Measurements from ENCODE around the gene GMEB2. TPM values are rescaled to one million over a fixed set of nuclear protein-coding genes. Genes with fewer than 3 reads are reported as not detected.
"Not testable (repeated sequence)": the region's sequence is repeated elsewhere in the genome, so short reads cannot be mapped to it uniquely, and the experiment has no call there.

Gene GMEB2
- polyA plus RNA-seq, 1 donor = 6.8 TPM

DNA sequence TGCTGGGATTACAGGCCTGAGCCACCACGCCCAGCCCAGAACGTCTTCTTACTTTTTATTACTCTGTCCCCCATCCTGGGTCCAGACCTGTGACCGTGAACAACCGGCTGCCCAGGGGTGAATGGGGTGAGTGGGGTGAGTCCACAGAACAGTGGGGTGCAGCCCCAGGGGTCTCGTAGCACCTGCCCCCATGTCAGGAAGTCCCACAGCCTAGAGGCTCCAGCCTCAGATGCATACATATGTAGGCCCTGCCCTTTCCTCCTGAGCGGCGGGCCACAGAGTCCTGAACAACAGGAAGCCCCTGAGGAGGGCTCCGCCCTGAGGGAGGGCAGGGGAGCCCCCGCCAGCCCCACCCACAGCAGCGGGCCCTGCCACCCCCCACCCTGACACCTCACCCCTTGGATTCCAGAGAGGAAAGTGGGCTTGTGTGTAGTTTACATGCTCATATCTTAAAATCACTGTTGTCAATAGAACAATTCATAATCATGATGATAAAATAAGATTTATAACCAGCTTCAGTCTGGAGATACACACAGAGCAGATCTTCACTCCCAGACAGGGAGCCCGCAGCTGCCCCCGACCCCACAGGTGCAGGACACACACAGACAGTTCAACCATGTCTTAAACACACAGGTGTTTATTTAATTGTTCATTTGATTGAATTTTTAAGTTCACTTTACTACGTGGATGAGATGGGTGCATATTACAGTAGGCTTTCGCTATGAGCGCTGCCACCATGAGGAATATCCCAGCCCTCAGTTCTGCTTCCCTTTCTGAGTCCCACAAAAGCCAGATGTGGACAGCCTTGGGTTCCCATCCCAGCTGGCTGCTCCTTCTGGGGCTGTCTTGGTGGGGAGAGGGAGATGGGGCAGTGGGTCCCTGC, 12.4 kb upstream of the GMEB2 start:
- DNase-seq (ENCODE audit: low read depth) = no peak

DNA sequence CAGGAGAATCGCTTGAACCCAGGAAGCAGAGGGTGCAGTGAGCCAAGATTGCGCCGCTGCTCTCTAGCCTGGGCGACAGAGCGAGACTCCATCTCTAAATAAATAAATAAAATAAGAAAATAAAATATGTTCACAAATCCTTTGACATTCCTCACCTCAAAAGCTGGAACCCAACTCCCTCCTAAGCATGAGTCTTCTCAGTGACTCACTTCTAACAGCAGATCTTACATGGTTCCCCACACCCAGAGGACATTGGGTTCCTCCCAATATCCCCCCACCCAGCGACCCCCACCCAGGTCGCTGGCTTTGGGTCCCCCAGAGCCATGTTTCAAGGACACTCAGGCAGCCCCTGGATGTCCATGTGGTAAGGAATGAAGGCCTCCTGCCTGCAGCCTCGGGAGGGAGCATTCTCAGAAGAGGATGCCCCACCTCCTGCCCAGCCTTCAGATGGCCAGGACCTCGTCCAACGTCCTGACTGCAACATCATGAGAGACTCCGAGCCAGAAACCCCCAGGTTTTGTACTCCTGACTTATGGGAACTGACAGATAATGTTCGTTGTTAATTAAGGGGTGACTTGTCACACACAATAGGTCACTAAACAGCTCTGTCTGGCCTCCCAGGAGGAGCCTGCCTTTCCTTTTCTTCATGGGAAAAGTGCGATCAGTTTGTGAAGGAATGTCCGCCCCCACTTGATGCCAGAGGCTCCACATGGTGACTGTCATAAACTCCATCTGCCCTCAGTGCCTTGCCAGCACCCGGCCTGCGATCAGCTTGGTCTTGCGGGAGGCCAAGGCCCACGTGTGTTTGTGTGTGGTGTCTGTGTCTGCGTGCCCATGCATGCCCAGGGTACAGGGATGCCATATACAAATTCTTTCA, 10.1 kb upstream of the GMEB2 start:
- no peak for DNase-seq (ENCODE audit: low read depth)

DNA sequence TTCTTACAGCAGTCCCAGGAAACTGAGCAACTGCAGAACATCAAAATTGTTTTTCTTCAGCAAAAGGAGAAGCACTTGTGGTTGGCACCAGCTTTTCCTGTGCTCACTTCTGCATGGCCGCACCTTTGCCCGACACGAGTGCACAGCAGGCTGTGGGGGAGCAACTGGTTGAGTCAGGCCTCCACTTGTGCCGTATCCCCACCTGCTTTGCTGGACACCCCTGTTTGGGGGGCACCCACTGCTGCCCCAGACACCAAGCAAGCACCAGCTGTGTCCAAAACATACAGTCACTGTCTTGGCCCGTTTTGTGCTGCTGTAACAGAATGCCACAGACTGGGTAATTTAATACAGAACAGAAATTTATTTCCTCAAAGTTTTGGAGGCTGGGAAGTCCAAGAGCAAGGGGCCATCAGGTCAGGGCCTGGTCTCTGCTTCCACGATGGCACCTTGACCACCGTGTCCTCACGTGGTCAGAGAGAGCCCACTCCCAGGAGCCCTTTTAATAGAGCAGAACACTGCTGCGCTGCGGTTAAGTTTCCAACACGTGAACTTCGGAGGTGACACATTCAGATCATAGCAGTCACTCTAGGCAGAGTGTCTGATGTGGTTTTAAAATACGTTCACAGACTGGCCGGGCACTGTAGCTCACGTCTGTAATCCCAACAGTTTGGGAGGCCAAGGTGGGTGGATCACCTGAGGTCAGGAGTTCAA, 8.7 kb upstream of the GMEB2 start:
- no peak for DNase-seq (ENCODE audit: low read depth)

DNA sequence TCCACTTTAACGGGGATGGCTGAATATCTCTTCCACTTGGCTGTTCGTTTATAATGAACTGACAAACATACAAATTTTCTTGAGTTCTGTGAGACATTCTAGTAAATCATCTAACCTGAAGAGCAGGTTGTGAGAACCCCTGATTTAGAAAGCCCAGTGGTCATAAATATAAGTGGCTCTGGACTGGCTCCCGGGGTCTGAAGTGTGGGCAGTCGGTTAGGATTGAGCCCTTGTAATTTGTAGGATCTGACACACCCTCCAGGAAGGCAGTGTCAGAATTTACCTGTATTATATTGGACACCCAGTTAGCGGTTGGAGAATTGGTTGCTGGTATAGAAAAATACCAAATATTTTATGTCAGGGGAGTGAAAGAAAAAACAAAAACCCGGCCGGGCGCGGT, 6.8 kb upstream of the GMEB2 start:
- no peak for DNase-seq (ENCODE audit: low read depth)

GRCh38 chr20:63631426-63631825, 4.5 kb upstream of the GMEB2 start:
- DNase-seq (ENCODE audit: low read depth) = not testable (repeated sequence)

DNA sequence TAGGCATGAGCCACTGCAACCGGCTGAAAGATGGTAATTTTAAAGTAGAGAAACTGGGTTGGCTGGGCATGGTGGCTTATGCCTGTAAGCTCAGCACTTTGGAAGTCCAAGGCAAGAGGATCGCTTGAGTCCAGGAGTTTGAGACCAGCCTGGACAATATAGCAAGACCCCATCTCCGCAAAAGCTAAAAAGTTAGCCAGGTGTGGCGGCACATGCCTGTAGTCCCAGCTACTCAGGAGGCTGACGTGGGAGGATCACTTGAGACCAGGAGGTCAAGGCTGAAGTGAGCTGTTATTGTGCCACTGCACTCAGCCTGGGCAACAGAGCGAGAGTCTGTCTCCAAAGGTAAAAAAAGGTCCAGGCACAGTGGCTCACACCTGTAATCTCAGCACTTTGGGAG, 4.1 kb upstream of the GMEB2 start:
- not testable (repeated sequence) for DNase-seq (ENCODE audit: low read depth)

- no peak for DNase-seq (ENCODE audit: low read depth)
Observed at GRCh38 chr20:63628246-63628975, 1.5 kb upstream of the GMEB2 start.

GRCh38 chr20:63627751-63628245, 897 bp upstream of the GMEB2 start:
- DNase-seq (ENCODE audit: low read depth) = no peak

DNA sequence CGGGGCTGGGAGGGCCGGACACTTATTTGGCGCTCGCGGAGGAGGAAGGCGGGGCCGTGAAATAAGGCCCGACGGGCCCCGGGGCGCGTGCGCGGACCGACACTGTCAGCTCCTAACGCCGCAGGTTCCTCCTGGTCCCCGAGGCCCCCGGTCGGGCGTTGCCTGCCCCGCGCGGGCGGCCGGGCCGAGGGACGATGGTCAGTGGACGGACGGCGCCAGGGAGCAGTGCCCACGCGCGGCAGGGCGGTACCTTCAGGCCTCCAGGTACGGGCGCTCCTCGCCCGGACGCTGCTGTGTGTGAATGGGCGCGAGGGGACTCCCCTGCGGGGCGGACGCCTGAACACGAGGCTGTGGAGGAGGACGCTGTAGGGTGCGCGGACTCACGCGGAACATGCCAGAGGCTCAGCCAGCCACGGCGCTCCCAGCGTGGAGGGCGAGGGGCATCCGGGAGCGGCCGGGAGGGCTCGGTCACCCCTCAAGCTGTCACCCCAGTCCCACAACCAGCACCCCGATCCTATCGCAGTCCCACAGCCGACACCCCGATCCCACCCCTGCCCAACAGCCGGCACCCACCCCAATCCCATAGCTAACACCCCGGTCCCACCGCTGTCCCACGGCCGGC, 339 bp upstream of the GMEB2 start:
- DNase-seq (ENCODE audit: low read depth) = peak; percentile 78

DNA sequence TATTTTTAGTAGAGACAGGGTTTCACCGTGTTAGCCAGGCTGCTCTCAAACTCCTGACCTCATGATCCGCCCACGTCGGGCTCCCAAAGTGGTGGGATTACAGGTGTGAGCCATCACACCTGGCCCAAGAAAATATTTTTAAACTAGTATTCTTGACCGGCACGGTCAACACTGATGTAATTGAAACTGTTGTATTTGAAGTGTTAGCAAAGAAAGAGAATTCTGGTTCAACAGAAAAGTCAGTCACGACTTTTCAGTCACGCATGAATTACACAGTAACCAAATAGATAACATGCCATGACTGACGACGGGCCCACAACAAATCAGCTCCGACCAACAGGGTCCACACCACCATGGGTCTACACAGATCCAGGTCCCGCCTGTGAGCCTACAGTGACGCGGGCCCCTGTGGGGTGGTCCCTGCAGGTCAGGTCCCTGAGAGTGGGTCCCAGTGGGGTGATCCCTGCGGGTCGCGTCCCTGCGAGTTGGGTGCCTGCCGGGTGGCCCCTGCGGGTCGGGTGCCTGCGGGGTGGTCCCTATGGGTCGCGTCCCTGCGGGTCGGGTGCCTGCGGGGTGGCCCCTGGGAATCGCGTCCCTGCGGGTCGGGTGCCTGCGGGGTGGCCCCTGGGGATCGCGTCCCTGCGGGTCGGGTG, 1.0 kb downstream of the GMEB2 start:
- DNase-seq (ENCODE audit: low read depth) = no peak

DNA sequence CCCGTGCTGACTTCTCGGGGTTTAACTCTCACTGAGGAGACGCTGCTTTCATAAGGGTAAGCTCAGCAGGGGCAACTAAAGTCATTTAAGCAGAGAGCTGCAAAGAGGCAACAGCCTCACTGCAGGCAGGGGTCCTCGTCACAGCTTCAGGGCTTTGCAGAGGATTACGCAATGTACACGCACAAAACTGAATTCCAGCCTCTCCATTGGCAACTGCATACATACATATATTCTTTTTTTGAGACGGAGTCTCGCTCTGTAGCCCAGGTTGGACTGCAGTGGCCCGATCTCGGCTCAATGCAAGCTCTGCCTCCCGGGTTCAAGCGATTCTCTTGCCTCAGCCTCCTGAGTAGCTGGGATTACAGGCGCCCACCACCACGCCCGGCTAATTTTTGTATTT, 2.4 kb downstream of the GMEB2 start:
- DNase-seq (ENCODE audit: low read depth) = no peak

GRCh38 chr20:63622732-63623131, 4.2 kb downstream of the GMEB2 start:
- DNase-seq (ENCODE audit: low read depth) = no peak

- no peak for DNase-seq (ENCODE audit: low read depth)
Observed at GRCh38 chr20:63622096-63622495, 4.8 kb downstream of the GMEB2 start.

GRCh38 chr20:63620991-63621390, 5.9 kb downstream of the GMEB2 start:
- no peak for DNase-seq (ENCODE audit: low read depth)

DNA sequence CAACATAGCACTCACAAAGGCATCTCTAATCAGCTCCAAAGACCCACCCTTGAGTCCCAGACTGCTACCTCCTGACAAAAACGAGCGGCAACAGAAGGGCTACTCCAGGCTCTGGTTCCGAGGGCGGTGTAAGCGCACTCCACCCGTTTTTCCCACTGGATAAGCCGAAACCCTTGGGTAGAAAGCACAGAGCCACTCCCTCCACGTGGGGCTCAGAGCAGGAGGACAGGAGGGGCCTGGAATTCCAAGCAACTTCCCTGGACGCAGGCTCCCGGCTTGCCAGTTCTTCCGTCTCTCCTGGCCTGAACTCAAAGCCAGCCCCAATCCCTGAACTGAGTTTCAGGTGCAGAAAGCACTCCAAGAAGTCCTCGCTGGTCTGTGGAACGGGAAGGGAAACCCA, 7.4 kb downstream of the GMEB2 start:
- DNase-seq (ENCODE audit: low read depth) = no peak

DNA sequence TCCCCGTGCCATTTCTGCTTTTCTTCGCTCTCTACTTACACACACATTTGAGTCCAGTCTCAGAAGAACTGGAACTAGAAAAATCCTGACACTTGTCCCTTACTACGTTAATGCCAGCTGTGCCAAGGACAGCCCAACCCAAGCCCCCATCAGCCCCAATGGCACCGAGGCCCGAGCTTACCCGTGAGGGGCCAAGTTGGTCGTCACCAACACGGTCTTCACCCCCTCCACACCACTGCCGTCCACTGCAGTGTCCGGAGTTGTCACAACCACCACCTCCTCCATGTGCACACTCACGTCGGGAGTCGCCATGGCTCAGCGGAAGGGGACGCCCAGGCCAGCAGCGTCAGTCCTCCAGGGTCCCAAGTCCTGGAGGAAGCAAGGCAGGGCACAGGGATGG, 7.8 kb downstream of the GMEB2 start:
- DNase-seq (ENCODE audit: low read depth) = no peak

GRCh38 chr20:63618291-63618980, 8.5 kb downstream of the GMEB2 start:
- no peak for DNase-seq (ENCODE audit: low read depth)

GRCh38 chr20:63617876-63618265, 9.0 kb downstream of the GMEB2 start:
- DNase-seq (ENCODE audit: low read depth) = no peak

- DNase-seq (ENCODE audit: low read depth) = no peak
Observed at GRCh38 chr20:63617092-63617875, 9.6 kb downstream of the GMEB2 start.

All from forelimb muscle (tissue), 1 donor.